ENCODE measurements around the gene NKD2. TPM values are rescaled to one million over a fixed set of nuclear protein-coding genes. Genes with fewer than 3 reads are reported as not detected.

Gene NKD2
- total and polyA plus RNA-seq, 2 of the 4 experiments (the other 2 are of a cell fraction) = not detected

- H3K4me3 ChIP-seq (ENCODE audit: insufficient read depth, low read depth, low read length) = no peak overlapping the region
- intact Hi-C loops (cut with micrococcal nuclease) = no loop called here
- no TSS peak for BruUV-seq (replicated peaks)
- peaks cover 4% of the 10 kb centered on the region for H3K9me3 ChIP-seq (ENCODE audit: control insufficient read depth, insufficient read depth, low read length)
- H3K9me1 ChIP-seq (ENCODE audit: insufficient read depth, low read length) = no peaks in the 10 kb centered on the region
- CTCF ChIA-PET = no interaction called here
- H4K5ac ChIP-seq (ENCODE audit: low read depth, low read length) = no peak overlapping the region
- no peak overlapping the region for H2AK9ac ChIP-seq (replicated peaks; ENCODE audit: low read depth, low read length, poor library complexity)
- no peak overlapping the region for H3K4me2 ChIP-seq (ENCODE audit: low read depth, low read length)
- H3K27ac ChIP-seq (ENCODE audit: insufficient read depth, low read length) = no peak overlapping the region
- dilution Hi-C loops (cut with HindIII; ENCODE audit: low sequenced_read_pairs, unreplicated experiment) = no loop called here
- in situ Hi-C loops (cut with MboI; ENCODE audit: low sequenced_read_pairs) = no loop called here
- H3K27me3 ChIP-seq (ENCODE audit: control insufficient read depth, insufficient read depth, low read length) = peaks cover 25% of the 10 kb centered on the region
- H2AK5ac ChIP-seq (ENCODE audit: low read depth, low read length) = no peak overlapping the region
- WGBS, 2 experiments (ENCODE audit: extremely low coverage in 2 of 2, insufficient read length in 1 of 2) = 87% methylated on average over 3 of the region's 12 CpGs; no CpG with 5 or more reads in 1 of the 2 experiments
- H4K8ac ChIP-seq (ENCODE audit: low read depth in 2 of 2, low read length in 2 of 2) = no peak overlapping the region
- no peak overlapping the region for H2BK15ac ChIP-seq (ENCODE audit: low read depth, low read length)
- no peak overlapping the region for H3K23ac ChIP-seq (ENCODE audit: low read depth, low read length)
- TF ChIP-seq, protein P1, sequence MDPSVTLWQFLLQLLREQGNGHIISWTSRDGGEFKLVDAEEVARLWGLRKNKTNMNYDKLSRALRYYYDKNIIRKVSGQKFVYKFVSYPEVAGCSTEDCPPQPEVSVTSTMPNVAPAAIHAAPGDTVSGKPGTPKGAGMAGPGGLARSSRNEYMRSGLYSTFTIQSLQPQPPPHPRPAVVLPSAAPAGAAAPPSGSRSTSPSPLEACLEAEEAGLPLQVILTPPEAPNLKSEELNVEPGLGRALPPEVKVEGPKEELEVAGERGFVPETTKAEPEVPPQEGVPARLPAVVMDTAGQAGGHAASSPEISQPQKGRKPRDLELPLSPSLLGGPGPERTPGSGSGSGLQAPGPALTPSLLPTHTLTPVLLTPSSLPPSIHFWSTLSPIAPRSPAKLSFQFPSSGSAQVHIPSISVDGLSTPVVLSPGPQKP (IDR thresholded peaks at IDR 0.05; ENCODE audit: borderline replicate concordance, low read depth, low read length) = no peak
- TF ChIP-seq RAD21 (IDR thresholded peaks at IDR 0.05; ENCODE audit: low read length) (no peak), RFX5 (IDR thresholded peaks at IDR 0.05; ENCODE audit: low read depth, low read length) (no peak), CHD1 (IDR thresholded peaks at IDR 0.05; ENCODE audit: low read depth, low read length) (no peak), MAFK (IDR thresholded peaks at IDR 0.05; ENCODE audit: low read depth, low read length) (no peak), MXI1 (IDR thresholded peaks at IDR 0.05; ENCODE audit: borderline replicate concordance, low read depth, low read length) (no peak), RCOR1 (IDR thresholded peaks at IDR 0.05; ENCODE audit: insufficient replicate concordance, low read length) (no peak), NFE2L2 (IDR thresholded peaks at IDR 0.05; ENCODE audit: low read depth, low read length) (no peak), BHLHE40 (IDR thresholded peaks at IDR 0.05; ENCODE audit: low read depth, low read length) (no peak), USF2 (IDR thresholded peaks at IDR 0.05; ENCODE audit: low read depth, low read length) (no peak), CTCF (conservative IDR thresholded peaks at IDR 0.05; ENCODE audit: low read depth, low read length) (no peak), FOS (IDR thresholded peaks at IDR 0.05; ENCODE audit: low read depth, low read length) (no peak), CEBPB (IDR thresholded peaks at IDR 0.05; ENCODE audit: low read depth, low read length) (no peak), POLR2A (IDR thresholded peaks at IDR 0.05; ENCODE audit: low read depth, low read length) (no peak), MAZ (IDR thresholded peaks at IDR 0.05; ENCODE audit: borderline replicate concordance, low read depth, low read length) (no peak), SMC3 (IDR thresholded peaks at IDR 0.05; ENCODE audit: low read depth, low read length) (no peak)
- no peak overlapping the region for H3K56ac ChIP-seq (ENCODE audit: extremely low read depth, insufficient read depth, low read length)
- no peak overlapping the region for H4K91ac ChIP-seq (ENCODE audit: insufficient read depth, low read depth, low read length)
- no peak overlapping the region for H3K9ac ChIP-seq (ENCODE audit: low read depth, low read length)
- POLR2A ChIA-PET (ENCODE audit: unreplicated experiment) = no interaction called here
- no peaks in the 10 kb centered on the region for H3K79me1 ChIP-seq (ENCODE audit: low read depth in 1 of 2, low read length in 2 of 2)
- H4K20me1 ChIP-seq (ENCODE audit: insufficient read depth, low read length) = no peaks in the 10 kb centered on the region
- no peak for DNase-seq
- no peak overlapping the region for H3K18ac ChIP-seq (ENCODE audit: low read depth, low read length)
- H2AFZ ChIP-seq (replicated peaks; ENCODE audit: low read length, poor library complexity) = no peak overlapping the region
- no peak overlapping the region for H2BK120ac ChIP-seq (ENCODE audit: low read depth, low read length)
- peaks cover 3% of the 10 kb centered on the region; the same call in 1 of the 2 replicates for H3K4me1 ChIP-seq (ENCODE audit: control insufficient read depth, insufficient read depth, low read length)
- no peak for ATAC-seq (ENCODE audit: low read depth)
- H3K4ac ChIP-seq (ENCODE audit: low read depth, low read length) = no peak overlapping the region
- no peaks in the 10 kb centered on the region for H3K36me3 ChIP-seq (ENCODE audit: control insufficient read depth, insufficient read depth, low read length)
- no peak overlapping the region for H2BK20ac ChIP-seq (ENCODE audit: low read depth, low read length)
- H3K14ac ChIP-seq (replicated peaks; ENCODE audit: low read depth, low read length) = no peak overlapping the region
- no peak overlapping the region for H2BK5ac ChIP-seq (ENCODE audit: low read depth, low read length, poor library complexity, severe bottlenecking)
Observed at GRCh38 chr5:991472-992267, 16.9 kb upstream of the NKD2 start.

Measured in IMR-90 (cell line).